Measurements from ENCODE around the gene FUCA1.

FUCA1 gene

GRCh38 chr1:23825762-23826522 is 42.1 kb downstream of the FUCA1 start:
- Histone ChIP-seq H3K27me3 (no peaks in the 10 kb centered on the region), H3K9me3 (no peaks in the 10 kb centered on the region), H3K27ac (no peak overlapping the region), H3K4me1 (ENCODE audit: control insufficient read depth in 1 of 2, insufficient read depth in 1 of 2, low read depth in 1 of 2, low read length in 1 of 2) (peaks cover 10 to 18% of the 10 kb centered on the region in 2 experiments), H3K4me3 (ENCODE audit: low read depth in 1 of 2, low read length in 1 of 2) (peak overlapping the region; percentile 80 to 94), H3K36me3 (no peaks in the 10 kb centered on the region)
- TF ChIP-seq, protein P1, sequence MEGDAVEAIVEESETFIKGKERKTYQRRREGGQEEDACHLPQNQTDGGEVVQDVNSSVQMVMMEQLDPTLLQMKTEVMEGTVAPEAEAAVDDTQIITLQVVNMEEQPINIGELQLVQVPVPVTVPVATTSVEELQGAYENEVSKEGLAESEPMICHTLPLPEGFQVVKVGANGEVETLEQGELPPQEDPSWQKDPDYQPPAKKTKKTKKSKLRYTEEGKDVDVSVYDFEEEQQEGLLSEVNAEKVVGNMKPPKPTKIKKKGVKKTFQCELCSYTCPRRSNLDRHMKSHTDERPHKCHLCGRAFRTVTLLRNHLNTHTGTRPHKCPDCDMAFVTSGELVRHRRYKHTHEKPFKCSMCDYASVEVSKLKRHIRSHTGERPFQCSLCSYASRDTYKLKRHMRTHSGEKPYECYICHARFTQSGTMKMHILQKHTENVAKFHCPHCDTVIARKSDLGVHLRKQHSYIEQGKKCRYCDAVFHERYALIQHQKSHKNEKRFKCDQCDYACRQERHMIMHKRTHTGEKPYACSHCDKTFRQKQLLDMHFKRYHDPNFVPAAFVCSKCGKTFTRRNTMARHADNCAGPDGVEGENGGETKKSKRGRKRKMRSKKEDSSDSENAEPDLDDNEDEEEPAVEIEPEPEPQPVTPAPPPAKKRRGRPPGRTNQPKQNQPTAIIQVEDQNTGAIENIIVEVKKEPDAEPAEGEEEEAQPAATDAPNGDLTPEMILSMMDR (IDR thresholded peaks at IDR 0.05): no peak

GRCh38 chr1:23825076-23825761 is 42.9 kb downstream of the FUCA1 start, which contains the start of gene HMGCL:
Gene HMGCL, minus strand, starts transcription at chr1:23825429. Its CDS starts 14 bp downstream, at chr1:23825415.
- H3K4me3 ChIP-seq (ENCODE audit: low read depth in 1 of 2, low read length in 1 of 2): peak within 1 kb of the TSS; percentile 80 to 94

GRCh38 chr1:23824711-23825075 is 43.4 kb downstream of the FUCA1 start:
- TF ChIP-seq, protein P1 (IDR thresholded peaks at IDR 0.05): no peak
- peaks cover 7% of the 10 kb centered on the region for H3K36me3 ChIP-seq
- peak overlapping the region; percentile 80 to 94 for H3K4me3 ChIP-seq (ENCODE audit: low read depth in 1 of 2, low read length in 1 of 2)
- H3K27ac ChIP-seq: peak overlapping the region; percentile 83
- H3K9me3 ChIP-seq: no peaks in the 10 kb centered on the region
- H3K27me3 ChIP-seq: no peaks in the 10 kb centered on the region
- H3K4me1 ChIP-seq (ENCODE audit: control insufficient read depth in 1 of 2, insufficient read depth in 1 of 2, low read depth in 1 of 2, low read length in 1 of 2): peaks cover 10 to 18% of the 10 kb centered on the region in 2 experiments

More at GRCh38 chr1:23825076-23825761, 42.9 kb downstream of the FUCA1 start, which contains the start of gene HMGCL:
- Histone ChIP-seq H3K27me3 (no peaks in the 10 kb centered on the region), H3K9me3 (no peaks in the 10 kb centered on the region), H3K27ac (peak within 1 kb of the TSS; percentile 83), H3K36me3 (peaks cover 2% of the 10 kb centered on the region), H3K4me1 (ENCODE audit: control insufficient read depth in 1 of 2, insufficient read depth in 1 of 2, low read depth in 1 of 2, low read length in 1 of 2) (peaks cover 10 to 18% of the 10 kb centered on the region in 2 experiments)
- TF ChIP-seq, protein P1 (IDR thresholded peaks at IDR 0.05): no peak

DNA sequence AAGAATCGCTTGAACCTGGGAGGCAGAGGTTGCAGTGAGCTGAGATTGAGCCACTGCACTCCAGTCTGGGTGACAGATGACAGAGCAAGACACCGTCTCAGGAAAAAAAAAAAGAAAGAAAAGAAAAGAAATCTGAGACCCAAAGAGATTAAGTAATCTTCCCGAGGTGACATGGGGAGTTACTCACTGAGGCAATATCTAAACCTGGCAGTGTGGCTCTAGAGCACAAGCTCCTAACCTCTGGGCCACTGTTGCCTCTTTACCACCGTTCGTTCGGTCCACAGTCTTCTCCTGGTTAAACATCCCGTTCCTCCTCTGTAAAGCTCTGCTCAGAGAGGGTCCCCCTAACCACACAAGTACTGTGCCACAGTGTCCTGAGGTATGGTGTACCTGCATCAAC is 44.3 kb downstream of the FUCA1 start:
- Histone ChIP-seq H3K4me1 (ENCODE audit: control insufficient read depth in 1 of 2, insufficient read depth in 1 of 2, low read depth in 1 of 2, low read length in 1 of 2) (peaks cover 10 to 18% of the 10 kb centered on the region in 2 experiments), H3K4me3 (ENCODE audit: low read depth in 1 of 2, low read length in 1 of 2) (no peak overlapping the region), H3K36me3 (peaks cover 13% of the 10 kb centered on the region), H3K9me3 (no peaks in the 10 kb centered on the region), H3K27ac (no peak overlapping the region), H3K27me3 (no peaks in the 10 kb centered on the region)
- TF ChIP-seq, protein P1 (IDR thresholded peaks at IDR 0.05): no peak

DNA sequence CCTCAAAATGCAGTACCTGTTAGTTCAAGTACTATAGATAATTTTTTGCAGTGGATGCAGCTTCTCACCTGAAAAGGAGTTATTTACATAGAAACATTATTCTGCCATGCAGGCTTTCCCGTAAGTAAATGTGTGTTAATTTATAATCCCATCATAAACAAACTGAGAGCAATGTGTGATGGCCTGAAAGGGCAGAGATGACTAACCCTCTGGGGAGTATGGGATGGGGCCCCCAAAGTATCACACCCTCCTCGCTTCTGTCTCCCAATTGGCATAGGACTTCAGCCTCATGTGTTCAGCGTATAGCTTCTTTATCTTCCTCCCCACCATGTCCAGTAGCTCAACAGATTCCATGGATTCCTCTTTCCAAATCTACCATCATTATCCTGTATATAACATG is 50.5 kb downstream of the FUCA1 start:
- Histone ChIP-seq H3K9me3 (no peaks in the 10 kb centered on the region), H3K27ac (no peak overlapping the region), H3K27me3 (no peaks in the 10 kb centered on the region), H3K4me3 (ENCODE audit: low read depth in 1 of 2, low read length in 1 of 2) (no peak overlapping the region), H3K4me1 (ENCODE audit: control insufficient read depth in 1 of 2, insufficient read depth in 1 of 2, low read depth in 1 of 2, low read length in 1 of 2) (no peaks in the 10 kb centered on the region), H3K36me3 (peaks cover 61% of the 10 kb centered on the region)
- TF ChIP-seq, protein P1 (IDR thresholded peaks at IDR 0.05): no peak
